HL-60 (cell line): ENCODE measurements around the gene CBX5.

Source experiments
- DNase-seq, 2 experiments: peaks; one replicate each; pipeline ENCODE4 v3.0.0-alpha.2; 2010 to 2020; ENCODE audit warnings: low read depth in 1 of 2, low spot score in 1 of 2
- H3K27ac ChIP-seq: fragments of 250-450 bp; sonication (Bioruptor Pico); replicated peaks from 2 replicates; pipeline ENCODE4 v1.5.1; 2020; ENCODE audit warnings: mild to moderate bottlenecking, moderate library complexity
- H3K27me3 ChIP-seq: fragments of 250-450 bp; sonication (Bioruptor Pico); 2 replicates; pipeline ENCODE4 v1.5.1; 2021; ENCODE audit warnings: mild to moderate bottlenecking, moderate library complexity; ENCODE audit not compliant: insufficient read depth, poor library complexity, severe bottlenecking
- H3K4me3 ChIP-seq: replicated peaks from 2 replicates; pipeline ENCODE4 v1.5.1; 2011; ENCODE audit warnings: mild to moderate bottlenecking, control low read depth, low read length; ENCODE audit not compliant: insufficient read depth
- CTCF ChIP-seq: IDR thresholded peaks from one replicate; pipeline ENCODE4 v1.5.1; 2011; ENCODE audit warnings: low read length, control low read depth, inconsistent platforms; ENCODE audit not compliant: insufficient read depth
- GABPA ChIP-seq: IDR thresholded peaks from 2 replicates; pipeline ENCODE4 v1.6.1; 2012; ENCODE audit warnings: low read depth
- POLR2AphosphoS5 ChIP-seq: IDR thresholded peaks from 2 replicates; pipeline ENCODE4 v1.6.1; 2012; ENCODE audit warnings: low read depth
- REST ChIP-seq: IDR thresholded peaks from 2 replicates; pipeline ENCODE4 v1.6.1; 2012; ENCODE audit warnings: low read depth; ENCODE audit not compliant: insufficient replicate concordance
- SPI1 ChIP-seq: IDR thresholded peaks from 2 replicates; pipeline ENCODE4 v1.6.1; 2012; ENCODE audit warnings: low read depth, mild to moderate bottlenecking, borderline replicate concordance

The CBX5 gene

GRCh38 chr12:54210400-54210790 lies 69.5 kb downstream of the CBX5 start:
- TF ChIP-seq GABPA: no peak
- no peak for TF ChIP-seq POLR2AphosphoS5
- TF ChIP-seq SPI1: no peak
- no peak for TF ChIP-seq REST
- TF ChIP-seq CTCF: no peak
- peaks cover 20% of the 10 kb centered on the region for H3K27me3 ChIP-seq
- DNase-seq: no peak

GRCh38 chr12:54208591-54208990 lies 71.3 kb downstream of the CBX5 start:
- Histone ChIP-seq H3K27ac (no peak overlapping the region), H3K4me3 (no peak overlapping the region), H3K27me3 (peaks cover 32% of the 10 kb centered on the region)
- no peak for TF ChIP-seq GABPA
- TF ChIP-seq SPI1: no peak
- TF ChIP-seq POLR2AphosphoS5: no peak
- no peak for TF ChIP-seq REST
- no peak for TF ChIP-seq CTCF
- no peak for DNase-seq

More at GRCh38 chr12:54210400-54210790, 69.5 kb downstream of the CBX5 start:
- Histone ChIP-seq H3K4me3 (no peak overlapping the region), H3K27ac (no peak overlapping the region)

GRCh38 chr12:54207539-54208294 lies 72.2 kb downstream of the CBX5 start:
- H3K27ac ChIP-seq: no peak overlapping the region
- DNase-seq: peak; percentile 39 to 62
- peaks cover 30% of the 10 kb centered on the region for H3K27me3 ChIP-seq
- H3K4me3 ChIP-seq: no peak overlapping the region
- peak; percentile 88 for TF ChIP-seq CTCF
- TF ChIP-seq GABPA: no peak

GRCh38 chr12:54206791-54207190 lies 73.1 kb downstream of the CBX5 start:
- no peak for DNase-seq
- H3K27ac ChIP-seq: no peak overlapping the region
- no peak overlapping the region for H3K4me3 ChIP-seq
- peaks cover 30% of the 10 kb centered on the region for H3K27me3 ChIP-seq
- TF ChIP-seq SPI1: no peak
- TF ChIP-seq GABPA: no peak
- TF ChIP-seq CTCF: no peak
- no peak for TF ChIP-seq POLR2AphosphoS5
- no peak for TF ChIP-seq REST
